ENCODE results near the gene RHOT2. TPM values are rescaled to one million over a fixed set of nuclear protein-coding genes. Genes with fewer than 3 reads are reported as not detected.

Gene RHOT2
- total and polyA plus RNA-seq, 9 of the 15 experiments (the other 6 are each of a cell fraction or from before 2014, with no cell fraction given): 5.0 to 373 (median 112) TPM

GRCh38 chr16:709566-710499 lies 41.9 kb downstream of the RHOT2 start (continued):
- no peak for TF ChIP-seq SNIP1 (IDR thresholded peaks at IDR 0.05; ENCODE audit: low read depth)
- TF ChIP-seq MTA2 (IDR thresholded peaks at IDR 0.05; ENCODE audit: low read depth): no peak
- no peak for TF ChIP-seq ZNF778 (CRISPR knock-in tag; IDR thresholded peaks at IDR 0.05)
- TF ChIP-seq HLTF (IDR thresholded peaks at IDR 0.05): no peak
- TF ChIP-seq E2F8 (IDR thresholded peaks at IDR 0.05; ENCODE audit: low read depth, partially characterized antibody): no peak
- TF ChIP-seq CREB1 (IDR thresholded peaks at IDR 0.05): no peak
- no peak for TF ChIP-seq CREB1 (CRISPR knock-in tag; IDR thresholded peaks at IDR 0.05)
- no peak for TF ChIP-seq POLR2B (IDR thresholded peaks at IDR 0.05; ENCODE audit: low read depth, partially characterized antibody)
- no peak for TF ChIP-seq WHSC1 (IDR thresholded peaks at IDR 0.05; ENCODE audit: low read length)
- 0 out of 4 replicates have a peak, but pooled peaks of 1 of the 2 experiments have one; percentile 30 for TF ChIP-seq HDAC1 (IDR thresholded peaks at IDR 0.05)
- peak; percentile 66 for TF ChIP-seq CTBP1 (IDR thresholded peaks at IDR 0.05; ENCODE audit: borderline replicate concordance)
- TF ChIP-seq ZBTB11 (CRISPR knock-in tag; IDR thresholded peaks at IDR 0.05): no peak
- TF ChIP-seq ARID2 (IDR thresholded peaks at IDR 0.05): no peak
- TF ChIP-seq ZBTB26 (CRISPR knock-in tag; IDR thresholded peaks at IDR 0.05): no peak
- TF ChIP-seq RCOR1 (IDR thresholded peaks at IDR 0.05; ENCODE audit: borderline replicate concordance in 1 of 2, low read depth in 2 of 2, low read length in 2 of 2): peak in 1 of 2 experiments; percentile 99; a peak in 3 of 4 replicates

Measured in K562 (cell line).